Measurements from ENCODE around the gene F12. TPM values are rescaled to one million over a fixed set of nuclear protein-coding genes. Genes with fewer than 3 reads are reported as not detected.
A peak's percentile ranks its signal among the peaks of the same experiment; 100 is the strongest.

Gene F12
- total RNA-seq, 4 donors from 2014 or later, result 2.3 to 18.4 (median 7.1) TPM

- Histone ChIP-seq H3K27ac (no peak overlapping the region), H3K4me1 (peaks cover 10% of the 10 kb centered on the region), H3K9me3 (no peaks in the 10 kb centered on the region), H3K27me3 (peaks cover 38% of the 10 kb centered on the region), H3K4me3 (no peak overlapping the region), H3K36me3 (no peaks in the 10 kb centered on the region)
- TF ChIP-seq EP300 (IDR thresholded peaks at IDR 0.05) (no peak), CTCF (IDR thresholded peaks at IDR 0.05) (no peak), POLR2A (IDR thresholded peaks at IDR 0.05) (no peak), POLR2AphosphoS5 (IDR thresholded peaks at IDR 0.05) (no peak)
- 50% methylated on average over 1 of the region's 8 CpGs for WGBS
- no peak for DNase-seq (ENCODE audit: low spot score in 2 of 2)
Measured at GRCh38 chr5:177396078-177396477, 13.3 kb downstream of the F12 start.

GRCh38 chr5:177393990-177394389 is 15.4 kb downstream of the F12 start:
- H3K27ac ChIP-seq, result no peak overlapping the region
- no peaks in the 10 kb centered on the region for H3K36me3 ChIP-seq
- H3K4me3 ChIP-seq, result no peak overlapping the region
- DNase-seq (ENCODE audit: low spot score in 2 of 2), result no peak
- peaks cover 18% of the 10 kb centered on the region for H3K27me3 ChIP-seq
- H3K9me3 ChIP-seq, result no peaks in the 10 kb centered on the region
- 71% methylated on average over 5 of the region's 5 CpGs for WGBS
- H3K4me1 ChIP-seq, result peaks cover 14% of the 10 kb centered on the region
- TF ChIP-seq EP300 (IDR thresholded peaks at IDR 0.05) (no peak), POLR2A (IDR thresholded peaks at IDR 0.05) (no peak), POLR2AphosphoS5 (IDR thresholded peaks at IDR 0.05) (no peak), CTCF (IDR thresholded peaks at IDR 0.05) (no peak)

- TF ChIP-seq POLR2A (IDR thresholded peaks at IDR 0.05), result no peak
- no peak for TF ChIP-seq POLR2AphosphoS5 (IDR thresholded peaks at IDR 0.05)
- TF ChIP-seq CTCF (IDR thresholded peaks at IDR 0.05), result no peak
- TF ChIP-seq EP300 (IDR thresholded peaks at IDR 0.05), result no peak
- Histone ChIP-seq H3K4me3 (no peak overlapping the region), H3K27ac (no peak overlapping the region), H3K4me1 (peaks cover 19% of the 10 kb centered on the region), H3K27me3 (peaks cover 17% of the 10 kb centered on the region), H3K36me3 (no peaks in the 10 kb centered on the region), H3K9me3 (no peaks in the 10 kb centered on the region)
- no peak for DNase-seq (ENCODE audit: low spot score in 2 of 2)
- 83% methylated on average over 1 of the region's 1 CpG for WGBS
Measured at GRCh38 chr5:177393206-177393765, 16.1 kb downstream of the F12 start.

- no peak overlapping the region for H3K4me3 ChIP-seq
- 90% methylated on average over 5 of the region's 5 CpGs for WGBS
- TF ChIP-seq POLR2A (IDR thresholded peaks at IDR 0.05) (no peak), EP300 (IDR thresholded peaks at IDR 0.05) (no peak), CTCF (IDR thresholded peaks at IDR 0.05) (no peak), POLR2AphosphoS5 (IDR thresholded peaks at IDR 0.05) (no peak)
- H3K36me3 ChIP-seq, result no peaks in the 10 kb centered on the region
- peaks cover 12% of the 10 kb centered on the region for H3K27me3 ChIP-seq
- DNase-seq (ENCODE audit: low spot score in 2 of 2), result no peak
- H3K4me1 ChIP-seq, result peaks cover 24% of the 10 kb centered on the region
- H3K27ac ChIP-seq, result no peak overlapping the region
- H3K9me3 ChIP-seq, result no peaks in the 10 kb centered on the region
Measured at GRCh38 chr5:177392765-177393164, 16.6 kb downstream of the F12 start.

- whole genome bisulfite sequencing, result 25% methylated on average over 9 of the region's 13 CpGs
- Histone ChIP-seq H3K27ac (peak overlapping the region; percentile 80), H3K4me1 (peaks cover 32% of the 10 kb centered on the region), H3K4me3 (no peak overlapping the region), H3K36me3 (no peaks in the 10 kb centered on the region), H3K27me3 (no peaks in the 10 kb centered on the region), H3K9me3 (no peaks in the 10 kb centered on the region)
- DNase-seq (ENCODE audit: low spot score in 2 of 2), result peak; percentile 89
- TF ChIP-seq CTCF (IDR thresholded peaks at IDR 0.05) (peak; percentile 95), EP300 (IDR thresholded peaks at IDR 0.05) (no peak), POLR2A (IDR thresholded peaks at IDR 0.05) (no peak)
Measured at GRCh38 chr5:177390363-177391300, 18.7 kb downstream of the F12 start.
